Measurements from ENCODE around the gene BIRC7. TPM values are rescaled to one million over a fixed set of nuclear protein-coding genes. Genes with fewer than 3 reads are reported as not detected.

BIRC7 gene
- total RNA-seq, 2 donors from 2014 or later: not detected

- DNase-seq (no peak), ATAC-seq (no peak)
- Histone ChIP-seq H3K27me3 (no peaks in the 10 kb centered on the region), H3K4me3 (no peak overlapping the region), H3K4me1 (peaks cover 8% of the 10 kb centered on the region), H3K27ac (no peak overlapping the region), H3K36me3 (replicated peaks in 1 of 2; ENCODE audit: insufficient read depth in 1 of 2, low read depth in 2 of 2) (no peaks in the 10 kb centered on the region), H3K9me3 (no peaks in the 10 kb centered on the region)
- 66 to 70% methylated on average over 4 to 8 of the region's 10 CpGs for WGBS, 2 donors
- intact Hi-C loops (cut with DNase I): no loop called here
- TF ChIP-seq CTCF (IDR thresholded peaks at IDR 0.05) (no peak), POLR2A (IDR thresholded peaks at IDR 0.05) (no peak)
Observed at GRCh38 chr20:63238031-63238430, 2.3 kb downstream of the BIRC7 start.

- WGBS, 2 donors: 47% methylated on average over 14 of the region's 16 CpGs; no CpG with 5 or more reads in 1 of the 2 donors
- TF ChIP-seq POLR2A (IDR thresholded peaks at IDR 0.05): no peak
- TF ChIP-seq CTCF (IDR thresholded peaks at IDR 0.05): no peak
- DNase-seq (no peak), ATAC-seq (no peak)
- no peaks in the 10 kb centered on the region for H3K27me3 ChIP-seq
- intact Hi-C loops (cut with DNase I): no loop called here
- no peaks in the 10 kb centered on the region for H3K36me3 ChIP-seq (replicated peaks in 1 of 2; ENCODE audit: insufficient read depth in 1 of 2, low read depth in 2 of 2)
- peaks cover 8% of the 10 kb centered on the region for H3K4me1 ChIP-seq
- no peak overlapping the region for H3K4me3 ChIP-seq
- no peaks in the 10 kb centered on the region for H3K9me3 ChIP-seq
- no peak overlapping the region for H3K27ac ChIP-seq
Observed at GRCh38 chr20:63238514-63239125, 2.9 kb downstream of the BIRC7 start.

- H3K4me1 ChIP-seq: peaks cover 7% of the 10 kb centered on the region
- H3K27me3 ChIP-seq: no peaks in the 10 kb centered on the region
- WGBS, 2 donors: 79 to 81% methylated on average over 18 to 29 of the region's 30 CpGs
- H3K9me3 ChIP-seq: no peaks in the 10 kb centered on the region
- no peak overlapping the region for H3K27ac ChIP-seq
- no peaks in the 10 kb centered on the region for H3K36me3 ChIP-seq (replicated peaks in 1 of 2; ENCODE audit: insufficient read depth in 1 of 2, low read depth in 2 of 2)
- DNase-seq: no peak
- intact Hi-C loops (cut with DNase I): no loop called here
- no peak overlapping the region for H3K4me3 ChIP-seq
- ATAC-seq: no peak
- TF ChIP-seq POLR2A (IDR thresholded peaks at IDR 0.05) (no peak), CTCF (IDR thresholded peaks at IDR 0.05) (no peak)
Observed at GRCh38 chr20:63239431-63239830, 3.7 kb downstream of the BIRC7 start.

GRCh38 chr20:63240004-63240403, 4.3 kb downstream of the BIRC7 start:
- no peak for ATAC-seq

More at GRCh38 chr20:63240004-63240403, 4.3 kb downstream of the BIRC7 start:
- peaks cover 1% of the 10 kb centered on the region for H3K4me1 ChIP-seq
- H3K4me3 ChIP-seq: no peak overlapping the region
- H3K36me3 ChIP-seq (replicated peaks in 1 of 2; ENCODE audit: insufficient read depth in 1 of 2, low read depth in 2 of 2): no peaks in the 10 kb centered on the region
- TF ChIP-seq POLR2A (IDR thresholded peaks at IDR 0.05): no peak
- no peak for TF ChIP-seq CTCF (IDR thresholded peaks at IDR 0.05)
- no peak for DNase-seq
- no peaks in the 10 kb centered on the region for H3K27me3 ChIP-seq
- no peak overlapping the region for H3K27ac ChIP-seq
- intact Hi-C loops (cut with DNase I): no loop called here
- 67 to 86% methylated on average over 1 to 9 of the region's 11 CpGs for WGBS, 2 donors
- H3K9me3 ChIP-seq: no peaks in the 10 kb centered on the region
